Common myeloid progenitor, CD34-positive (primary cell): ENCODE data around the gene RPTOR.

Experiments used
- CTCF ChIA-PET: fragments of 350-600 bp; sonication (Branson Sonifier 250); formaldehyde crosslinking; loops from one replicate; lab custom pipeline; 2021; ENCODE audit warnings: antibody characterized with exemption; lab: Charles Lee
- POLR2A ChIA-PET: fragments of 350-600 bp; sonication (Branson Sonifier 250); formaldehyde crosslinking; loops from one replicate; lab custom pipeline; 2021; ENCODE audit warnings: antibody characterized with exemption; lab: Charles Lee
- DNase-seq, 3 donors: peaks; one replicate each; pipeline versions ENCODE4 v3.0.0 to v3.0.0-alpha.2; 2013
- H3K27ac ChIP-seq, 2 experiments: 1 replicate in 1 of 2; 2 replicates in 1 of 2; pipeline ENCODE4 v1.7.0; 2013; ENCODE audit warnings: inconsistent platforms in 2 of 2, low read length in 2 of 2, mild to moderate bottlenecking in 2 of 2, low read depth in 1 of 2, moderate library complexity in 1 of 2; ENCODE audit not compliant: severe bottlenecking in 2 of 2, insufficient read depth in 1 of 2, poor library complexity in 1 of 2
- H3K27me3 ChIP-seq, 5 experiments: replicated peaks in 2 of 5; 1 replicate in 3 of 5; 2 replicates in 2 of 5; pipeline versions ENCODE4 v1.6.1 to v1.7.0; 2013; ENCODE audit warnings: low read length in 4 of 5, mild to moderate bottlenecking in 2 of 5, moderate library complexity in 2 of 5, inconsistent platforms in 1 of 5; ENCODE audit not compliant: insufficient read depth in 5 of 5, control insufficient read depth in 4 of 5
- H3K36me3 ChIP-seq, 4 experiments: 1 replicate in 2 of 4; 2 replicates in 2 of 4; pipeline versions ENCODE4 v1.6.1 to v1.7.0; 2013; ENCODE audit warnings: low read length in 3 of 4, control low read depth in 1 of 4, mild to moderate bottlenecking in 1 of 4; ENCODE audit not compliant: control insufficient read depth in 4 of 4, insufficient read depth in 4 of 4
- H3K4me1 ChIP-seq, 4 experiments: 1 replicate in 3 of 4; 2 replicates in 1 of 4; pipeline versions ENCODE4 v1.6.1 to v1.7.1; 2013; ENCODE audit warnings: low read length in 3 of 4, mild to moderate bottlenecking in 3 of 4, control low read depth in 1 of 4, inconsistent platforms in 1 of 4, moderate library complexity in 1 of 4; ENCODE audit not compliant: control insufficient read depth in 4 of 4, insufficient read depth in 4 of 4; ENCODE audit errors: control extremely low read depth in 1 of 4
- H3K4me3 ChIP-seq, 7 experiments: 1 replicate in 4 of 7; 2 replicates in 3 of 7; pipeline versions ENCODE4 v1.5.1 to v1.7.0; 2013; ENCODE audit warnings: mild to moderate bottlenecking in 7 of 7, low read length in 6 of 7, moderate library complexity in 6 of 7, inconsistent platforms in 2 of 7, low read depth in 2 of 7, control low read depth in 1 of 7; ENCODE audit not compliant: insufficient read depth in 4 of 7, control insufficient read depth in 1 of 7; ENCODE audit errors: extremely low read depth in 1 of 7
- H3K9me3 ChIP-seq, 5 experiments: 1 replicate in 4 of 5; 2 replicates in 1 of 5; pipeline versions ENCODE4 v1.6.1 to v1.7.1; 2013; ENCODE audit warnings: low read length in 4 of 5, mild to moderate bottlenecking in 2 of 5, inconsistent platforms in 1 of 5, low read depth in 1 of 5, moderate library complexity in 1 of 5; ENCODE audit not compliant: control insufficient read depth in 4 of 5, insufficient read depth in 2 of 5; ENCODE audit errors: control extremely low read depth in 1 of 5
- WGBS: methylation state at CpG from one replicate; pipeline ENCODE4 v1.1.5; 2013; ENCODE audit not compliant: insufficient coverage; 5-methylcytosine and 5-hydroxymethylcytosine counted together

The RPTOR gene

GRCh38 chr17:80829166-80829813 lies 284.7 kb downstream of the RPTOR start:
- ChIA-PET POLR2A (no interaction called here), CTCF (interaction anchor here (1.2 kb wide), 1 partner anchor 70 kb away, joined by 3 read pairs; no protein-coding TSS in a partner anchor)
- H3K27ac ChIP-seq = no peak overlapping the region
- 97% methylated on average over 25 of the region's 26 CpGs for WGBS
- no peaks in the 10 kb centered on the region for H3K27me3 ChIP-seq
- H3K4me1 ChIP-seq = peaks cover 0 to 56% (median 50%) of the 10 kb centered on the region in 4 experiments
- H3K36me3 ChIP-seq = peaks cover 0 to 27% (median 5%) of the 10 kb centered on the region in 4 experiments
- no peaks in the 10 kb centered on the region for H3K9me3 ChIP-seq
- H3K4me3 ChIP-seq = no peak overlapping the region
- no peak for DNase-seq

GRCh38 chr17:80830020-80830780 lies 285.6 kb downstream of the RPTOR start:
- Histone ChIP-seq H3K36me3 (peaks cover 0 to 24% (median 5%) of the 10 kb centered on the region in 4 experiments), H3K27me3 (no peaks in the 10 kb centered on the region), H3K27ac (no peak overlapping the region), H3K4me3 (no peak overlapping the region), H3K9me3 (no peaks in the 10 kb centered on the region), H3K4me1 (peaks cover 0 to 54% (median 51%) of the 10 kb centered on the region in 4 experiments)
- WGBS = 97% methylated on average over 24 of the region's 27 CpGs
- ChIA-PET CTCF (interaction anchor here (1.2 kb wide), 1 partner anchor 69 kb away, joined by 3 read pairs; no protein-coding TSS in a partner anchor), POLR2A (no interaction called here)
- DNase-seq = no peak

- Histone ChIP-seq H3K27me3 (no peaks in the 10 kb centered on the region), H3K27ac (peak overlapping the region; percentile 91 to 92), H3K9me3 (no peaks in the 10 kb centered on the region), H3K4me1 (peaks cover 0 to 45% (median 45%) of the 10 kb centered on the region in 4 experiments), H3K4me3 (no peak overlapping the region), H3K36me3 (peaks cover 0 to 19% (median under 1%) of the 10 kb centered on the region in 4 experiments)
- POLR2A ChIA-PET = no interaction called here
- WGBS = 88% methylated on average over 5 of the region's 6 CpGs
- DNase-seq = no peak
- CTCF ChIA-PET = no interaction called here
Observed at GRCh38 chr17:80831491-80831890, 286.9 kb downstream of the RPTOR start.

- DNase-seq = peak in 1 of 3 donors; percentile 21
- peaks cover 0 to 37% (median 37%) of the 10 kb centered on the region in 4 experiments for H3K4me1 ChIP-seq
- CTCF ChIA-PET = interaction anchor here (0.8 to 1.3 kb wide), 3 partner anchors 8 to 57 kb away, joined by 3 read pairs; no protein-coding TSS in a partner anchor
Observed at GRCh38 chr17:80832266-80832676, 287.6 kb downstream of the RPTOR start.

GRCh38 chr17:80832888-80833583 lies 288.4 kb downstream of the RPTOR start:
- POLR2A ChIA-PET = interaction anchor here (0.9 to 1.8 kb wide), 3 partner anchors 23 to 96 kb away, joined by 3 to 6 read pairs (median 5); no protein-coding TSS in a partner anchor
- H3K9me3 ChIP-seq = no peaks in the 10 kb centered on the region

More at GRCh38 chr17:80832266-80832676, 287.6 kb downstream of the RPTOR start:
- WGBS = 62% methylated on average over 8 of the region's 12 CpGs
- POLR2A ChIA-PET = interaction anchor here (1.8 kb wide), 1 partner anchor 95 kb away, joined by 6 read pairs; no protein-coding TSS in a partner anchor
- Histone ChIP-seq H3K27me3 (no peaks in the 10 kb centered on the region), H3K36me3 (peaks cover 0 to 19% (median under 1%) of the 10 kb centered on the region in 4 experiments), H3K27ac (peak overlapping the region; percentile 91 to 92), H3K9me3 (no peaks in the 10 kb centered on the region), H3K4me3 (peak overlapping the region in 6 of 7 experiments; percentile 48 to 82 (median 66))

More at GRCh38 chr17:80832888-80833583, 288.4 kb downstream of the RPTOR start:
- CTCF ChIA-PET = interaction anchor here (0.7 to 1.3 kb wide), 8 partner anchors 8 to 56 kb away, joined by 3 read pairs; no protein-coding TSS in a partner anchor
- Histone ChIP-seq H3K4me1 (peaks cover 0 to 30% (median 30%) of the 10 kb centered on the region in 4 experiments), H3K27ac (peak overlapping the region; percentile 91 to 92), H3K36me3 (peaks cover 0 to 18% (median 3%) of the 10 kb centered on the region in 4 experiments), H3K4me3 (peak overlapping the region; percentile 24 to 82 (median 65)), H3K27me3 (no peaks in the 10 kb centered on the region)
- 1% methylated on average over 23 of the region's 25 CpGs for WGBS
- DNase-seq = peak; percentile 95 to 99 (median 98)
